Lower leg skin (tissue), 3 donors: ENCODE results near the gene RGS7BP.
"Not testable (repeated sequence)": the region's sequence is repeated elsewhere in the genome, so short reads cannot be mapped to it uniquely, and the experiment has no call there.

ENCODE experiments used
- CTCF ChIP-seq, 3 donors: fragments of 450-650 bp; IDR thresholded peaks; one replicate each; pipeline ENCODE4 v1.5.1; 2016; ENCODE audit warnings: antibody characterized with exemption in 3 of 3, mild to moderate bottlenecking in 3 of 3, moderate library complexity in 2 of 3
- POLR2A ChIP-seq, 2 donors: fragments of 450-650 bp; IDR thresholded peaks; one replicate each; pipeline ENCODE4 v1.6.1; 2016 to 2017; ENCODE audit warnings: antibody characterized with exemption in 2 of 2, mild to moderate bottlenecking in 1 of 2, moderate library complexity in 1 of 2

- not testable (repeated sequence) for TF ChIP-seq CTCF, POLR2A (IDR thresholded peaks at IDR 0.05)
Observed at GRCh38 chr5:64558641-64559040, 52.8 kb downstream of the RGS7BP start.
